Epidermal melanocyte (primary cell): ENCODE results near the gene ZNF57.
A peak's percentile ranks its signal among the peaks of the same experiment; 100 is the strongest.
"Not testable (repeated sequence)": the region's sequence is repeated elsewhere in the genome, so short reads cannot be mapped to it uniquely, and the experiment has no call there.

Source experiments
- DNase-seq: peaks from one replicate; pipeline ENCODE4 v3.0.0; 2011; ENCODE audit warnings: low spot score; ENCODE audit not compliant: insufficient read length

Gene ZNF57

DNA sequence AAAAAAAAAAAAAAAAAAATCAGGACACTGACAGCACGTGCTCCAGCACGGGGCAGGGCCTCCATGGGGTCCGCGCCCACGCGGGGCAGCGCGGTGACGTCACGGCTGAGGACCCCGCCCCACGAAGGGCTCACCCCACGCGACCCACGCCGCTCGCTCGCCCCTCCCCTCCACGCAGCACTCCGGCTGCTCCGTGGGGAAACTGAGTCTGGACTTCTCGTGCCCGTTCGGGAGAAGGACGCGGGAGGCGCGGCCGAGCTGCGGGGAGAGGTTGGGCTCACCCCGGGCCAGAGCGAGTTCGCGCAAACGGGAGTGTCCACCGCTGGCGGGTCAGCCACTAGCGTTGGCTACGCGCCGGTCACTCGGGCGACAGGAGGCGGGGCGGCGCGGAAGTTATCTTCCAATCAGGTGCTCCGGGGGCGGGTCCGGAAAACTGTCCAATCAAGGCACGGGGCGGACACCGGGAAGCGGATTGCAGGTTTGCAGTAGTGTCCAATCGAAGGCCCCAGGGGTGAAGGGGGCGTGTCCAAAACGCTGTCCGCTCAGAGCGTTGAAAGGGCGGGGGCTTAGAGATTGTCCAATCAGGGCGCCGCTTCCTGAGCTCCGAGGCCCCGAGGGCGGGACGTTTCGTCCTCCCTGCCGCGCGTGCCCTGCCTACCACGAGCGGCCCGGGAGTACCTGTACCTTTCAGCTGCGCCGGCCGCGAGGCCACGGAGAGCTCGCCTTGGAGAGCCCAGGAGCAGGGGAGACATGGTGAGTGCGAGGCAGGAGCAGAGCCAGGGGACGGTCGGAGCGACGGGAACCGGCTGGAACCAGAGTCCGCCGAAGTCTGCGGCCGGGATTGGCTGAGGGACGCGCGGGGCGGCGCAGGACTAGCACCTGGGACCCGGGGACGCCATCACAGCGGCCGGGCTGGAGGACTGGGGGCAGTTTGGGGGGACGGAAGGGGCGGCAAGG lies at the start of gene ZNF57:
TSS of gene ZNF57 (plus strand) at position 633 of the 957 bp plus-strand sequence. CDS start at position 751, 118 bp downstream.
- DNase-seq, result peak; percentile 97

GRCh38 chr19:2852598-2852997 lies 48.1 kb upstream of the ZNF57 start:
- no peak for DNase-seq

DNA sequence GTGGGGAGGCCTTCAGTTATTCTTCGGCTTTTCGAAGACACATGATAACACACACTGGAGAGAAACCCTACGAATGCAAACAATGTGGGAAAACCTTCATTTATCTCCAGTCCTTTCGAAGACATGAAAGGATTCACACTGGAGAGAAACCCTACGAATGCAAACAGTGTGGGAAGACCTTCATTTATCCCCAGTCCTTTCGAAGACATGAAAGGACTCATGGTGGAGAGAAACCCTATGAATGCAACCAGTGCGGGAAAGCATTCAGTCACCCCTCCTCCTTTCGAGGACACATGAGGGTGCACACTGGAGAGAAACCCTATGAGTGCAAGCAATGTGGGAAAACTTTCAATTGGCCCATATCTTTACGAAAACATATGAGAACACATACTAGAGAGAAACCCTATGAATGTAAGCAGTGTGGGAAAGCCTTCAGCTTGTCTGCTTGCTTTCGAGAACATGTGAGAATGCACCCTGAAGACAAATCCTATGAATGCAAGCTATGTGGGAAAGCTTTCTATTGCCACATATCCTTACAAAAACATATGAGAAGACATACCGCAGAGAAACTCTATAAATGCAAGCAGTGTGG lies 47.6 kb upstream of the ZNF57 start:
- no peak for DNase-seq

DNA sequence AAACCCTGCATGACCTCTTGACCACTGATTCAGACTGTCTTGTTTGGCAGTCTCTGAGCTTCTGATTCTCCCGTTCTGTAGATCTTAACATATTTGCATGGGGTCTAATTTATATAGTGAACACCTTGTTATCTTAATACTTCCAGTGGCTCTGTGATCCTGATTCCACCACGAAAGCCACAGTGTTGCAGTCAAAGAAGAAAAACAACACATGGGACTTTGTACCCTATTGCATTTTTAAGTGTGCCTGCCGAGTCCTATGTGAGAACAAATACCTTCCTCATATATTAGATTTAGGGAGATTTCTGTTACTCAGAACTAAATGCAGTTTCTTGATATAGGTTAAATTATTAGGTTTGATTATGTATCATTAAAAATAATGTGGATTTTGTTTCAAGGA lies 45.9 kb upstream of the ZNF57 start:
- DNase-seq, result no peak

DNA sequence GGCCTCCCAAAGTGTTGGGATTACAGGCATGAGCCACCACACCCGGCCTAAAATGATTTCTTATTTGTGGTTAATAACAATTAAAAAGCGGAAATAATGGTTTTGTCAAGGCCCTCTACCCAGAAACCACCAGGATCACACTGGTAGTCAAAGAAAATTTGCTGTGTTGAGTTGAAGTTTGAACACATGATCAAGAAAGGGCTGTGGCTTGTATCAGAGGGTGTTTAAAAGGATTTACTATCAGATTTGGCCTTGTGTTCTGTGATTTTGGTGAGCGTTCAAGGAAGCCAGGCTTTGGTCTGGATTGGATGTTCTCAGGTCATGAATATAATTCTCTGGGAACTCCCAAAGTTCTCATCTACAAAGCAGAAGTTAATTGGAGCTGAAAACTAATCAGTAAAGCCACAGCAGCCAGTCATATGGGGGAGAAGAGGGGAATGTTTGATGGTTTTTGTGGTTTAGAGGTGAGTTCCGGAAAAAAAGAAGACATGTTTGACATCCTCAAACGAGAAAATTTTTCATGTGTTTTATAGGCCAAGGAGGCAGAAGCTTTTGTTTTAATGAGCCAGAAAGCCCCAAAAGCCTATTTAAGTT lies 44.2 kb upstream of the ZNF57 start:
- no peak for DNase-seq

GRCh38 chr19:2858864-2859263 lies 41.9 kb upstream of the ZNF57 start:
- no peak for DNase-seq

- DNase-seq, result no peak
Measured at GRCh38 chr19:2863816-2864215, 36.9 kb upstream of the ZNF57 start.

DNA sequence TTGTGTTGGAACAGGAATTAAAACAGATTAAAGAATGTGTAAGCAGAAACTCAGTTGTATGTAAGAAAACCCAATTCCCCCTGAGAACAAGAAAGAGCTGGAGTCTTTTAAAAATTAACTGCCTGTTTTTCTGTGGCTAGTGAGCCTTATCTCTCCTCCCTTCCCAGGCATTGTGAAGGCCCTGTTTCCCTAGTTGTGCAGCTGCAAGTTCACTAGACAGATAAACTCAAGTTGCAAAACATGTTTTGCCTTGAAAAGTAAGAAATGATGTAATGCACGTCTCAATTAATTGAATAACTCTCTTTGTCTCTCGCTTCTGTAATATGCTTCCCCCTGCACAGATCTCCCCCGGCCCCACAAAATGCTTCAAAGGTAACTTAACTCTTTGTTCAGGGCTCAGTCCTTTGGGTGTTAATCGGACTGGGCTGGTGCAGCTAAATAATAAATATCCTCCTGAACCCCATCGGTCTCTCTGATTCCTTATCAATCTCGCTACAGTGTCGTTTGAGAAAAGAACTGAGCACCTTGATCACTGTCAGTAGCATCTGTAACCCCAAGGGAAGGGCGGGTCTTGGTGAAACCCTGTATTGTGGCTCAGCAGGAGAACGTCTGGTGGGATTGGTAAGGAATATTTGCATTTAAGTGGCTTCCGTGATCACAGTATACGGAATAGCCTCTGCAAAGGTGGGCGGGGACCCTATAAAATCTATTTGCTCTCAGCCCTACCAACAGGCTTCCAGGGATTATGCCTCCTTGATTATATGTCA lies 35.2 kb upstream of the ZNF57 start:
- no peak for DNase-seq

DNA sequence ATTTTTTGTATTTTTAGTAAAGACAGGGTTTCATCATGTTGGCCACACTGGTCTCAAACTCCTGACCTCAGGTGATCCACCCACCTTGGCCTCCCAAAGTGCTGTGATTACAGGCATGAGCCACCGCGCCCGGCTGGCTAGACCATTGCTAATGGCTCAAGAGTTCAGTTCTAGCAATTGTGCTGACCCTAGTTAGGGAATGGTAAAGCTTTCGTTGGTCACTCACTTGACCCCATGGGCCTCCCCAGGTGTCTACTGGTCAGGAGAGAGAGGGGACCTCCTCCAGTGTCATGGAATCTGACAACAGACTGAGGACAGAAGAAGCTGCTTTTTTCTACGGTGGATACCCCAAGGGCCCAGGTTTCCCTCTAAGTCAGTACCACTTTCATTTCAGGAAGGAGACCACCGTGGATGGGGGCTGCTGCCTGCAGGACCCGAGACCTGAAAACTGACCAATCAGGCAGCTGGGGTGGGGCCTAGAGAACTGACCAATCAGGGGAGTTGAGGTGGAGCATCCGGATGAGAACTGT lies 34.2 kb upstream of the ZNF57 start:
- DNase-seq, result no peak

- no peak for DNase-seq
Measured at GRCh38 chr19:2867025-2867991, 33.4 kb upstream of the ZNF57 start, which contains the start of gene ZNF556. ZNF556 (plus strand) TSS chr19:2867335; CDS start chr19:2867422, 87 bp downstream.

- no peak for DNase-seq
Measured at GRCh38 chr19:2869618-2870017, 31.1 kb upstream of the ZNF57 start.

- DNase-seq, result not testable (repeated sequence)
Measured at GRCh38 chr19:2872175-2872574, 28.6 kb upstream of the ZNF57 start.

DNA sequence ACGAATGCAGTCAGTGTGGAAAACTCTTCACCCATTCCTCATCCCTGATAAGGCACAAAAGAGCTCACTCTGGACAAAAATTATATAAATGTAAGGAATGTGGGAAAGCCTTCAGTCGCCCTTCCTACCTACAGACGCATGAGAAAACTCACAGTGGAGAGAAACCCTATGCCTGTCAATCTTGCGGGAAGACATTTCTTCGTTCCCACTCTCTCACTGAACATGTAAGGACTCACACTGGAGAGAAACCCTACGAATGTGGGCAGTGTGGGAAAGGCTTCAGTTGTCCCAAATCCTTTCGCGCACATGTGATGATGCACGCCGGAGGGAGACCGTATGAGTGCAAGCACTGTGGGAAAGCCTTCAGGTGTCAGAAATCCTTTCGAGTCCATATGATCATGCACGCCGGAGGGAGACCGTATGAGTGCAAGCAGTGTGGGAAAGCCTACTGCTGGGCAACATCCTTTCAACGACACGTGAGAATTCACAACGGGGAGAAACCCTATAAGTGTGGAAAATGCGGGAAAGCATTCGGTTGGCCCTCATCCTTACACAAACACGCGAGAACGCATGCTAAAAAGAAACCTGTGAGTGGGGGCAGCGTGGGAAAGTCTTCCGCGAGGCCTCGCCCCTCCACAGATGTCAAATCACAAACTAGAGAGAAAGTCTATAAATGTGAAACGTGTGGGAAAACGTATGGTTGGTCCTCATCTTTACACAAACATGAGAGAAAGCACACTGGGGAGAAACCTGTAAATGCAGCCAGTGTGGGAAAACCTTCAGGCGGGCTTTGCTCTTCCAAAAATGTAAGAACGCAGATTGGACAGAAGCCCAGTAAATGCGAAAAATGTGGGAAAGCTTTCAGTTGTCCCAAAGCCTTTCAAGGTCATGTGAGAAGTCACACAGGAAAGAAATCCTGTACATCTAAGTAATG lies 23.1 kb upstream of the ZNF57 start:
- no peak for DNase-seq

- no peak for DNase-seq
Measured at GRCh38 chr19:2883686-2884439, 16.9 kb upstream of the ZNF57 start.

- DNase-seq, result no peak
Measured at GRCh38 chr19:2885736-2886135, 15.0 kb upstream of the ZNF57 start.

DNA sequence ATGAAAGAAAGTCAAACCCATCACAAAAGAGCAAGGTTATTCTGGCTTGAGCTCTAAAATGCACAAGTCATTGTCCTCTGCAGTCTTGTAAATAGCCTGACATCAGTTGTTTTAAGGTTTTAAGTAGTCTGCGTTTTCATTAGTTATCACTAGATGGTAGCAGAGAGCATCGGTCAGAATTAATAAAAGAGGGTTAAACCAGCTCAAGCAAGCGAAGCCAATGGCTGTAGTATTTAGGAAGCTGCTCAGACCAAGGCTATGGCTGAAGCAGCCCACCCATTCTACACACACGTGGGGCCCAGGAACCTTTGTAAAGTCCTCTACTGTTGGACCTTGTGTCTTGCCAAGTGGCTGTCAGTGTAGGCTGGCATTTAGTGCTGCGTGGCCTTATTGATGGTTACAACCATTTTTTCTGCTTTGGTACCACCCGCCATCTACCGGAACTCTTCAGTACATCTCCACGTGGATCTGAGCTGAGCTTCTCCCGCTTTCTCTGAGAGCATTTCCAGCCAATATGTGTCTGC lies 13.3 kb upstream of the ZNF57 start:
- DNase-seq, result peak; percentile 89

GRCh38 chr19:2888731-2889224 lies 11.9 kb upstream of the ZNF57 start:
- DNase-seq, result no peak

DNA sequence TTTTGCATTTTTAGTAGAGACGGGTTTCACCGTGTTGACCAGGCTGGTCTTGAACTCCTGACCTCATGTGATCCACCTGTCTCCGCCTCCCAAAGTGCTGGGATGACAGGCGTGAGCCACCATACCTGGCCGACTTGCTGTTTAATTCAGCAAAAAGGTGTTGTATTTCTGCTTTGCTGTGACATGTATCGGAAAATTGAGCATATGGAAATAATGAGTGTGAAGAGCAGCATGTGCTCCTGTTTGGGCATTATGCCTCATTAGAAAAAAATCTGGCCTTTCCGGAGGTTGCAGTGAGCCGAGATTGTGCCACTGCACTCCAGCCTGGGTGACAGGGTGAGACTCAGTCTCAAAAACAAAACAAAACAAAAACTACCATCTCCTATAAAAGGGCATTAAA lies 10.2 kb upstream of the ZNF57 start:
- DNase-seq, result not testable (repeated sequence)
